ENCODE results near the gene NAT8L.

GRCh38 chr4:2068566-2068965 is 9.4 kb downstream of the NAT8L start:
- TF ChIP-seq CTCF (conservative IDR thresholded peaks at IDR 0.05; ENCODE audit: low read length) = no peak
- TF ChIP-seq EZH2phosphoT487 (IDR thresholded peaks at IDR 0.05; ENCODE audit: borderline replicate concordance, low read depth, low read length) = no peak
